Uterus (tissue), 4 donors: ENCODE data around the gene RAB35. TPM values are rescaled to one million over a fixed set of nuclear protein-coding genes. Genes with fewer than 3 reads are reported as not detected.

Experiments
- DNase-seq, 2 donors: peaks; one replicate each; pipeline ENCODE4 v3.0.0-alpha.2; 2019 to 2020
- H3K27ac ChIP-seq, 2 donors: fragments of 200-600 bp; sonication (generic); 1 replicate in 1 of 2; 2 replicates in 1 of 2; pipeline ENCODE4 v1.5.1; 2016 to 2018
- H3K27me3 ChIP-seq, 2 donors: fragments of 200-600 bp; sonication (generic); one replicate each; pipeline ENCODE4 v1.5.1; 2018 to 2019; ENCODE audit warnings: control low read depth in 1 of 2
- H3K36me3 ChIP-seq, 2 donors: fragments of 200-600 bp; sonication (generic); one replicate each; pipeline ENCODE4 v1.5.1; 2019; ENCODE audit warnings: control low read depth in 1 of 2
- H3K4me1 ChIP-seq, 2 donors: fragments of 200-600 bp; sonication (generic); one replicate each; pipeline ENCODE4 v1.5.1; 2018 to 2019; ENCODE audit warnings: control low read depth in 1 of 2
- H3K4me3 ChIP-seq, 2 donors: fragments of 200-600 bp; sonication (generic); 1 replicate in 1 of 2; 2 replicates in 1 of 2; pipeline ENCODE4 v1.5.1; 2018 to 2019; ENCODE audit warnings: mild to moderate bottlenecking in 1 of 2
- H3K9me3 ChIP-seq, 2 donors: fragments of 200-600 bp; sonication (generic); one replicate each; pipeline ENCODE4 v1.5.1; 2019; ENCODE audit warnings: control low read depth in 1 of 2
- CTCF ChIP-seq, 4 experiments: fragments of 200-600 bp in 2 of 4; fragments of 450-650 bp in 2 of 4; sonication (generic) in 2 of 4; IDR thresholded peaks; one replicate each; pipeline ENCODE4 v1.5.1; 2016 to 2019; ENCODE audit warnings: antibody characterized with exemption in 4 of 4, mild to moderate bottlenecking in 2 of 4, moderate library complexity in 1 of 4
- POLR2A ChIP-seq, 2 donors: fragments of 450-650 bp; IDR thresholded peaks; one replicate each; pipeline ENCODE4 v1.6.1; 2016; ENCODE audit warnings: antibody characterized with exemption in 2 of 2, mild to moderate bottlenecking in 1 of 2, moderate library complexity in 1 of 2
- intact Hi-C: fragments of 100-400 bp; cut with DNase I; formaldehyde crosslinking; loops from one replicate; pipeline ENCODE4 v1.15.1; 2023; ENCODE audit warnings: low total_unique reads
- total RNA-seq, 4 donors: library from RNA; depleted of rRNA in 3 of 4; stranded (reverse); fragments of >200 nt in 3 of 4; gene quantifications; one replicate each; pipeline versions ENCODE4 v1.1.0 to v1.2.4, GENCODE V29; 2014 to 2023
- donor health status: DM: yes; HTN: yes; CAD: no.

The RAB35 gene
- total RNA-seq, 4 donors from 2014 or later = 13.1 to 43.9 (median 22.4) TPM

GRCh38 chr12:120115692-120116440 lies 687 bp downstream of the RAB35 start:
- peaks cover 5 to 12% of the 10 kb centered on the region in 2 donors for H3K4me1 ChIP-seq
- intact Hi-C loops = no loop called here
- H3K36me3 ChIP-seq = no peaks in the 10 kb centered on the region
- DNase-seq = no peak
- H3K27ac ChIP-seq = peak overlapping the region; percentile 93 to 98
- H3K4me3 ChIP-seq = peak overlapping the region; percentile 70 to 80
- no peak for TF ChIP-seq CTCF (IDR thresholded peaks at IDR 0.05)
- no peak for TF ChIP-seq POLR2A (IDR thresholded peaks at IDR 0.05)
- no peaks in the 10 kb centered on the region for H3K9me3 ChIP-seq
- no peaks in the 10 kb centered on the region for H3K27me3 ChIP-seq

DNA sequence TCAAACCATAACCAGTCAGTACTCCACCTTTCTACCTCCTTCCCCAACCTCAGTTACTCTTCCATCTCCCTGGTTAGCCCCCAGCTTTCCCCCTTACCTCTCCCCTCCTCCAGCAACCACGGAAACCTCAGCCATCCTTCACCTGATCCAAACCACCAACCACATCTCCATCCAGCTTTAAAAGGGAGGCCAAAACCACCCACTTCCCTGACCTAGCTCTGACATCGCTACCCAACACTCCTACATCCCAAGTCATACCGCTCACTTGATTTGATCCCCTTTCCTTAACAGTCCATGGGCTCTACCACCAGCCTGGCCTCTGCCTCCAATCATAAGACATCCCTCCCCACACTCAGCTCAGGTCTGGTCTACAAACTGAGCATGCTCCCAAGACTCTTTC lies 1.5 kb downstream of the RAB35 start:
- TF ChIP-seq CTCF (IDR thresholded peaks at IDR 0.05) = no peak
- no peak for TF ChIP-seq POLR2A (IDR thresholded peaks at IDR 0.05)
- Histone ChIP-seq H3K27me3 (no peaks in the 10 kb centered on the region), H3K9me3 (no peaks in the 10 kb centered on the region), H3K4me3 (peak overlapping the region; percentile 70 to 80), H3K4me1 (peaks cover 5 to 12% of the 10 kb centered on the region in 2 donors), H3K36me3 (no peaks in the 10 kb centered on the region), H3K27ac (peak overlapping the region in 1 of 2 donors; percentile 93)
- DNase-seq = no peak
- intact Hi-C loops = no loop called here

DNA sequence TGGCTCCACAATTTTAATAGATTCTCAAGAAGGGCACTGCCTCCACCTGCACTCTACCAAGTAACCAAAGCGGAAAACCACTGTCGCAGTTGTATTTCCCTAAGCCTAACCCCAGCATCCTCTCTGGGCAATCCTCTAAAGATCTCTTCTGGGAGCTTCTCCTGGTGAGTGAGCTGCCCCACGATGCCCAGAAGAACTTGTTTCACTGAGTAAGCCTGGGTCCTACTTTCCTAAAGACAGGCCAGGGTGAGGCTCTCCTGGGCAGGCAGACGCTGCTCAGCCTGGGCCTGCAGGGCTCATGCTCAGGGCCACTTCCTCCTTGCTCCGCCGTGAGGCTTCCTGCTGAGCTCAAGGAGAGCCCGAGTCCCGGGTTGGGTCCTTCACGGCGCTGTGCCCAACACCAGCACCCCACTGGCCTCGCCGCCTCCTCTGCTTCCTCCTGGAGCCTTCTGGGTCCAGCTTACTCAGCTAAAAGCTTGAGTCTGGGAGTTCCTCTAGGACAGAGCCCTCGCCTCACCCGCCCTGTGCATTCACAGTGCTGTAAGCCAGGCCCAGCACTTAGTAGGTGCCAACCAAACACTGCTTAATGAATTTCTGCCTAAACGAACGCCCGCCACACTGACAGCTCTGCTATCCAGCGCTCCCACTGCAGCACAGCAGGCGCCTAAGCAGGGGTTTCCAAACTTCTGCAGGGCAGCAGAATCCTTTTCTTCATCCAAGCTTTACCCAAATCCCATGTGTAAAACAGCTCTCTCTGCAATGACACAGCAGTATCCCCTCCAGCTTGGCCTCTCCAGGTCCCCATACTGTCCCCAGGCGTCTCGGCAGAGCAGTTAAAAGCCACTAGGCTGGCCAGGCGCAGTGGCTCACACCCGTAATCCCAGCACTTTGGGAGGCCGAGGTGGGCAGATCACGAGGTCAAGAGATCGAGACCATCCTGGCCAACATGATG lies 5.7 kb downstream of the RAB35 start:
- no peak for TF ChIP-seq CTCF (IDR thresholded peaks at IDR 0.05)
- TF ChIP-seq POLR2A (IDR thresholded peaks at IDR 0.05) = no peak
- Histone ChIP-seq H3K27me3 (no peaks in the 10 kb centered on the region), H3K4me1 (peaks cover 5 to 12% of the 10 kb centered on the region in 2 donors), H3K36me3 (no peaks in the 10 kb centered on the region), H3K9me3 (no peaks in the 10 kb centered on the region), H3K4me3 (no peak overlapping the region), H3K27ac (no peak overlapping the region)
- intact Hi-C loops = no loop called here
- DNase-seq = no peak

DNA sequence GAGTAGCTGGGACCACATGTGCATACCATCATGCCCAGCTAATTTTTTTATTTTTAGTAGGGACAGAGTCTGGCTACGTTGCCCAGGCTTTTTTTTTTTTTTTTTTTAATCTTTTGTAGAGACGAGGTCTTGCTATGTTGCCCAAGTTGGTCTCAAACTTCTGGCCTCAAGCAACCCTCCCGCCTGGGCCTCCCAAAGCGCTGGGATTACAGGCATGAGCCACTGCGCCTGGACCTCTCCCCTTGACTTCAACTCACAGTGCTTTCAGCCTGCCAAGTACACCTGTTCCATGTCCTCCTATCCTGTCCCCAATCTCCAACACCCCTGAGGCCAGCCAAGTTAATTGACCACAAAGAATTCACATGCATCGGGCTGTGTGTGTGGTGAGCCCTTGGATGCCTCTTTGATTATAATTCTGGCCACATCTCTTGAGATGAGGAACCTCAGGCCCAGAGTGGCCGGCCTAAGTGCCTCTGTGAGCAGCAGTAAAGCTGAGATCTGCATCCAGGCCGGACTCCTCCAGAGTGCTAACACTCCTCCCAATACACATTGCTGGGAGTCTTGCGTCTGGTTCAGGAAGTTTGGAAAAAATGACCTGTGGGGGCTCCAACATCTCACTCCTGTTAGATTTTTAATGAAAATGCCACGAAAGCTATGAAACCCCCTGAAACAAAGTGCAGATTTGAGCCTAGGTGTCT lies 6.8 kb downstream of the RAB35 start:
- H3K4me1 ChIP-seq = peaks cover 2 to 3% of the 10 kb centered on the region in 2 donors

More for the DNA sequence above, 6.8 kb downstream of the RAB35 start:
- H3K27me3 ChIP-seq = no peaks in the 10 kb centered on the region
- intact Hi-C loops = no loop called here
- no peak overlapping the region for H3K27ac ChIP-seq
- no peak for DNase-seq
- H3K4me3 ChIP-seq = no peak overlapping the region
- TF ChIP-seq CTCF (IDR thresholded peaks at IDR 0.05) (no peak), POLR2A (IDR thresholded peaks at IDR 0.05) (no peak)
- no peaks in the 10 kb centered on the region for H3K9me3 ChIP-seq
- no peaks in the 10 kb centered on the region for H3K36me3 ChIP-seq
